ENCODE measurements around the gene CYFIP2. TPM values are rescaled to one million over a fixed set of nuclear protein-coding genes. Genes with fewer than 3 reads are reported as not detected.

The CYFIP2 gene
- polyA plus RNA-seq, 1 donor from 2014 or later = 59.7 TPM

DNA sequence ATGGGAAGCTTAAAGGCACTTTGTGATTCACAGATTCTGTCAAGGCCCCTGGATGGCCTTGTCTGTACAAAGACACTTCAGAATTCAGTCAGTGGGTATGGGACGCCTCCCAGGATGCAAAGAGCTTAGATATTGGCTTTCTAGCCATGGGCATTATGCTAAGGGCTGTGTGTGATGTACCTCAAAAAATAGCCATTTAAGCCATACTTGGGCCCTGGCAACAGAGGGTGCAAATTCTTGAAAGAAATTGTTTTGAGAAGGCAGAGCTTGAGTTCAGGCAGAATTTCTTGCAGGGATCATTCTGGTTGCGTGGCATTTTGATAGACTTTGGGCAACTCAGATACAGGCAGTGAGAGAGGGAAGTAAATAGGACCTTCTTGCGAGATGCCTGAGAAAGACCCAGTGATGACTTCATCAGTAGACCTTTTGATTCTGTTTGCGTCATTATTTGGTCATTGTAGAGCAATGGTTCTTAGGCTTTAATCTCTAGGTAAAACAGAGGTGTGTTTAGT is 3.9 kb downstream of the CYFIP2 start:
- H3K36me3 ChIP-seq (ENCODE audit: insufficient read depth, low read length) = no peaks in the 10 kb centered on the region
- no peaks in the 10 kb centered on the region for H4K20me1 ChIP-seq (ENCODE audit: insufficient read depth)
- H3F3A ChIP-seq (ENCODE audit: insufficient read depth, low read length, poor library complexity, severe bottlenecking) = no peaks in the 10 kb centered on the region
- no peaks in the 10 kb centered on the region for H3K9me2 ChIP-seq (ENCODE audit: insufficient read depth, low read length)
- peaks cover 71% of the 10 kb centered on the region for H3K79me2 ChIP-seq (replicated peaks; ENCODE audit: insufficient read depth, low read length)
- no peak overlapping the region for H3K4me2 ChIP-seq (ENCODE audit: low read length)
- H3K4me3 ChIP-seq (ENCODE audit: low read length) = peak overlapping the region; percentile 23
- H3K9me3 ChIP-seq (ENCODE audit: low read length) = no peaks in the 10 kb centered on the region
- no peak overlapping the region for H3K27ac ChIP-seq (ENCODE audit: low read length)
- H3K9ac ChIP-seq (ENCODE audit: low read length) = no peak overlapping the region
- no peak overlapping the region for H2AFZ ChIP-seq (ENCODE audit: low read depth, low read length)
- TF ChIP-seq EZH2 (IDR thresholded peaks at IDR 0.05; ENCODE audit: borderline replicate concordance, insufficient read depth, low read length, poor library complexity, severe bottlenecking) (no peak), EP300 (conservative IDR thresholded peaks at IDR 0.05; ENCODE audit: poor library complexity, severe bottlenecking) (no peak), SMC3 (conservative IDR thresholded peaks at IDR 0.05; ENCODE audit: poor library complexity) (no peak), POLR2AphosphoS5 (IDR thresholded peaks at IDR 0.05) (no peak), MXI1 (conservative IDR thresholded peaks at IDR 0.05; ENCODE audit: poor library complexity, severe bottlenecking) (no peak), TAF1 (IDR thresholded peaks at IDR 0.05; ENCODE audit: low read depth) (no peak), RAD21 (conservative IDR thresholded peaks at IDR 0.05) (no peak)
- TF ChIP-seq, protein P1, sequence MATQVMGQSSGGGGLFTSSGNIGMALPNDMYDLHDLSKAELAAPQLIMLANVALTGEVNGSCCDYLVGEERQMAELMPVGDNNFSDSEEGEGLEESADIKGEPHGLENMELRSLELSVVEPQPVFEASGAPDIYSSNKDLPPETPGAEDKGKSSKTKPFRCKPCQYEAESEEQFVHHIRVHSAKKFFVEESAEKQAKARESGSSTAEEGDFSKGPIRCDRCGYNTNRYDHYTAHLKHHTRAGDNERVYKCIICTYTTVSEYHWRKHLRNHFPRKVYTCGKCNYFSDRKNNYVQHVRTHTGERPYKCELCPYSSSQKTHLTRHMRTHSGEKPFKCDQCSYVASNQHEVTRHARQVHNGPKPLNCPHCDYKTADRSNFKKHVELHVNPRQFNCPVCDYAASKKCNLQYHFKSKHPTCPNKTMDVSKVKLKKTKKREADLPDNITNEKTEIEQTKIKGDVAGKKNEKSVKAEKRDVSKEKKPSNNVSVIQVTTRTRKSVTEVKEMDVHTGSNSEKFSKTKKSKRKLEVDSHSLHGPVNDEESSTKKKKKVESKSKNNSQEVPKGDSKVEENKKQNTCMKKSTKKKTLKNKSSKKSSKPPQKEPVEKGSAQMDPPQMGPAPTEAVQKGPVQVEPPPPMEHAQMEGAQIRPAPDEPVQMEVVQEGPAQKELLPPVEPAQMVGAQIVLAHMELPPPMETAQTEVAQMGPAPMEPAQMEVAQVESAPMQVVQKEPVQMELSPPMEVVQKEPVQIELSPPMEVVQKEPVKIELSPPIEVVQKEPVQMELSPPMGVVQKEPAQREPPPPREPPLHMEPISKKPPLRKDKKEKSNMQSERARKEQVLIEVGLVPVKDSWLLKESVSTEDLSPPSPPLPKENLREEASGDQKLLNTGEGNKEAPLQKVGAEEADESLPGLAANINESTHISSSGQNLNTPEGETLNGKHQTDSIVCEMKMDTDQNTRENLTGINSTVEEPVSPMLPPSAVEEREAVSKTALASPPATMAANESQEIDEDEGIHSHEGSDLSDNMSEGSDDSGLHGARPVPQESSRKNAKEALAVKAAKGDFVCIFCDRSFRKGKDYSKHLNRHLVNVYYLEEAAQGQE (IDR thresholded peaks at IDR 0.05; ENCODE audit: borderline replicate concordance) = no peak
- TF ChIP-seq, protein P2, sequence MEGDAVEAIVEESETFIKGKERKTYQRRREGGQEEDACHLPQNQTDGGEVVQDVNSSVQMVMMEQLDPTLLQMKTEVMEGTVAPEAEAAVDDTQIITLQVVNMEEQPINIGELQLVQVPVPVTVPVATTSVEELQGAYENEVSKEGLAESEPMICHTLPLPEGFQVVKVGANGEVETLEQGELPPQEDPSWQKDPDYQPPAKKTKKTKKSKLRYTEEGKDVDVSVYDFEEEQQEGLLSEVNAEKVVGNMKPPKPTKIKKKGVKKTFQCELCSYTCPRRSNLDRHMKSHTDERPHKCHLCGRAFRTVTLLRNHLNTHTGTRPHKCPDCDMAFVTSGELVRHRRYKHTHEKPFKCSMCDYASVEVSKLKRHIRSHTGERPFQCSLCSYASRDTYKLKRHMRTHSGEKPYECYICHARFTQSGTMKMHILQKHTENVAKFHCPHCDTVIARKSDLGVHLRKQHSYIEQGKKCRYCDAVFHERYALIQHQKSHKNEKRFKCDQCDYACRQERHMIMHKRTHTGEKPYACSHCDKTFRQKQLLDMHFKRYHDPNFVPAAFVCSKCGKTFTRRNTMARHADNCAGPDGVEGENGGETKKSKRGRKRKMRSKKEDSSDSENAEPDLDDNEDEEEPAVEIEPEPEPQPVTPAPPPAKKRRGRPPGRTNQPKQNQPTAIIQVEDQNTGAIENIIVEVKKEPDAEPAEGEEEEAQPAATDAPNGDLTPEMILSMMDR (IDR thresholded peaks at IDR 0.05; ENCODE audit: poor library complexity, severe bottlenecking) = no peak
- H3K27me3 ChIP-seq (ENCODE audit: insufficient read depth, low read depth, low read length) = no peaks in the 10 kb centered on the region

DNA sequence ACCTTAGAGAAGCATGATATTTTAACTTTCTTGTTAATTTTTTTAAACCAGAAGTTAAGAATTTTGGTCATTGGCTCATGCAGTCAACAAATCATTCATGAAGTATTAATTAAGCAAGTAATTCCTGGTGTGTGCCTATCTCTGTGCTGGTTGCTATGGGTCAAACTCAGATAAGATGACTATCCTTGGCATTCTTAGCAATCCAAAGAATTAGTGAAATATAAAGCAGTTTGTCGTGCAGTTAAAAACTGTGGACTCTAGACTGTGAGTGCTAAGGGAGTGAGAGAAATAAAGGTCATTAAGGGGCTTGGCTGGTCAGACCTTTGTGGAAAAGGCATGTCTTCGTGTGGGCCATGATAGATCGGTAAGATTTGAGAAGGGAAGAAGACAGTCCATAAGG is 4.8 kb downstream of the CYFIP2 start:
- no peak overlapping the region for H3K9ac ChIP-seq (ENCODE audit: low read length)
- no peaks in the 10 kb centered on the region for H3K9me3 ChIP-seq (ENCODE audit: low read length)
- H3K9me2 ChIP-seq (ENCODE audit: insufficient read depth, low read length) = no peaks in the 10 kb centered on the region
- no peak for TF ChIP-seq RAD21 (conservative IDR thresholded peaks at IDR 0.05)
- TF ChIP-seq, protein P1 (IDR thresholded peaks at IDR 0.05; ENCODE audit: borderline replicate concordance) = no peak
- TF ChIP-seq, protein P2 (IDR thresholded peaks at IDR 0.05; ENCODE audit: poor library complexity, severe bottlenecking) = no peak
- no peak for TF ChIP-seq EZH2 (IDR thresholded peaks at IDR 0.05; ENCODE audit: borderline replicate concordance, insufficient read depth, low read length, poor library complexity, severe bottlenecking)
- TF ChIP-seq EP300 (conservative IDR thresholded peaks at IDR 0.05; ENCODE audit: poor library complexity, severe bottlenecking) = no peak
- no peak for TF ChIP-seq SMC3 (conservative IDR thresholded peaks at IDR 0.05; ENCODE audit: poor library complexity)
- TF ChIP-seq TAF1 (IDR thresholded peaks at IDR 0.05; ENCODE audit: low read depth) = no peak
- TF ChIP-seq POLR2AphosphoS5 (IDR thresholded peaks at IDR 0.05) = no peak
- no peak for TF ChIP-seq MXI1 (conservative IDR thresholded peaks at IDR 0.05; ENCODE audit: poor library complexity, severe bottlenecking)
- no peak overlapping the region for H3K27ac ChIP-seq (ENCODE audit: low read length)
- no peak overlapping the region for H2AFZ ChIP-seq (ENCODE audit: low read depth, low read length)
- H3K79me2 ChIP-seq (replicated peaks; ENCODE audit: insufficient read depth, low read length) = peaks cover 72% of the 10 kb centered on the region
- no peaks in the 10 kb centered on the region for H3K27me3 ChIP-seq (ENCODE audit: insufficient read depth, low read depth, low read length)
- H3K36me3 ChIP-seq (ENCODE audit: insufficient read depth, low read length) = no peaks in the 10 kb centered on the region
- H4K20me1 ChIP-seq (ENCODE audit: insufficient read depth) = no peaks in the 10 kb centered on the region
- H3F3A ChIP-seq (ENCODE audit: insufficient read depth, low read length, poor library complexity, severe bottlenecking) = no peaks in the 10 kb centered on the region
- H3K4me3 ChIP-seq (ENCODE audit: low read length) = no peak overlapping the region
- no peak overlapping the region for H3K4me2 ChIP-seq (ENCODE audit: low read length)
